Measurements from ENCODE around the gene IL1R1. TPM values are rescaled to one million over a fixed set of nuclear protein-coding genes. Genes with fewer than 3 reads are reported as not detected.
"Not testable (repeated sequence)": the region's sequence is repeated elsewhere in the genome, so short reads cannot be mapped to it uniquely, and the experiment has no call there.

Gene IL1R1
- total RNA-seq, 5 donors from 2014 or later (not counting 1 experiment from before 2014, with no cell fraction given) = 0.43 to 4.5 (median 1.7) TPM

DNA sequence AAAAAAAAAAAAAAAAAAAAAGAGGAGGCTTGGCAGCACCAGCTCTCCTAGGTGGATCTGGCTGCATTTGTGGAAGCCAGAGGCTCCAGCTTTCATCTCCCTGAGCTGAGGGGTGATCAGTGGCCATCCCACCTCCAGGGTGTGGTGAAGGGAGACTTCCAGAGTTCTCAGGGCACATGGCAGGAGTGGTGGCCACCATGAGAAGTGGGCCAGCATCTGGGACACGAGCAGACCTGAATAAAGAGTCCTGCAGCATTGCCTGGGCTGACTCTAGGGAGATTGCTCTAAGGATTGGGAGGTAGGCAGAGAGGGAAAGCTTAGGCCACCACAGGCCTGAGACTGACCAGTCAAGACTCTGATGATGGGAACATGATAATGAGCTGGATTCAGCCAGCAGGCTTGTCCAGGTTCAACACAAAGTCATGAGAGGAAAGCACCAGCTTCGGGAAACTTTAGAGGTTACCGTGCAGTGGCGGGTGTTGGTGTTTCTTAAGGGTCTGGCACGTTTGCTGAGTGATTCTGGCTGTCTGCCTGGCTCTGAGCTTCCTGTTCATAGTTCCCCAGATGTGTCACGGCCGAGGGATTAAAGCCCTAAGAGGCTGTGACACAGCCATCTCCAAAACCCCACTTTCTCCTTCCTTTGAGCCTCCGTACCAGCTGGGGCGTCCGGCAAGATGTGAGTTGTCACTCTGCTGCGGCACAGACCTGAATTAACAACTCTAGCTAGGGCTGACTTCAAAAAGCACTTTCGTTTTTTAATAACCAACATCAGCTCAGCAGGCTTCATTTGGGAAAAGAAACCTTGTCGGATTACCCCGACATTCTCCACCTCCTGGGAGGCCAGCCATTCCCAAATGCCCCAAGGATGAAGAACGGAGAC, 38.3 kb upstream of the IL1R1 start:
- Histone ChIP-seq H3K9me3 (no peaks in the 10 kb centered on the region), H3K4me1 (ENCODE audit: control insufficient read depth in 1 of 2, extremely low read depth in 1 of 2, insufficient read depth in 2 of 2, low read length in 2 of 2) (peaks cover 0 to 9% of the 10 kb centered on the region in 2 experiments), H3K27me3 (replicated peaks in 1 of 2; ENCODE audit: control insufficient read depth in 2 of 2, extremely low read depth in 1 of 2, insufficient read depth in 2 of 2, low read length in 1 of 2) (no peaks in the 10 kb centered on the region), H3K4me3 (ENCODE audit: control insufficient read depth in 1 of 2, extremely low read depth in 1 of 2, low read length in 1 of 2) (peak overlapping the region in 1 of 2 donors; percentile 31), H3K36me3 (ENCODE audit: control insufficient read depth in 2 of 2, extremely low read depth in 1 of 2, insufficient read depth in 1 of 2, low read length in 1 of 2) (no peaks in the 10 kb centered on the region), H3K27ac (ENCODE audit: low read length) (peak overlapping the region; percentile 22)
- Mint-ChIP-seq H3K4me1 (peaks cover 12 to 17% (median 12%) of the 10 kb centered on the region in 3 donors), H3K4me3 (peak overlapping the region; percentile 77 to 81 (median 79)), H3K27me3 (peaks cover 5 to 12% of the 10 kb centered on the region in 2 donors), H3K27ac (peak overlapping the region; percentile 61 to 79), H3K9me3 (peaks cover 0 to 5% (median 0%) of the 10 kb centered on the region in 3 donors), H3K36me3 (no peaks in the 10 kb centered on the region)
- peak in 25 of 35 experiments; percentile 2 to 42 (median 14) for DNase-seq
- CTCF ChIA-PET = interaction anchor here in 1 of 2 donors (0.7 kb wide), 1 partner anchor 47 kb away, joined by 10 read pairs; no protein-coding TSS in a partner anchor
- peak; percentile 44 to 77 (median 72) for ATAC-seq (replicated peaks in 1 of 4)
- POLR2A ChIA-PET = interaction anchor here in 1 of 2 donors (0.7 kb wide), 1 partner anchor 136 kb away, joined by 4 read pairs; no protein-coding TSS in a partner anchor
- WGBS (ENCODE audit: insufficient coverage) = 4% methylated on average over 12 of the region's 15 CpGs

DNA sequence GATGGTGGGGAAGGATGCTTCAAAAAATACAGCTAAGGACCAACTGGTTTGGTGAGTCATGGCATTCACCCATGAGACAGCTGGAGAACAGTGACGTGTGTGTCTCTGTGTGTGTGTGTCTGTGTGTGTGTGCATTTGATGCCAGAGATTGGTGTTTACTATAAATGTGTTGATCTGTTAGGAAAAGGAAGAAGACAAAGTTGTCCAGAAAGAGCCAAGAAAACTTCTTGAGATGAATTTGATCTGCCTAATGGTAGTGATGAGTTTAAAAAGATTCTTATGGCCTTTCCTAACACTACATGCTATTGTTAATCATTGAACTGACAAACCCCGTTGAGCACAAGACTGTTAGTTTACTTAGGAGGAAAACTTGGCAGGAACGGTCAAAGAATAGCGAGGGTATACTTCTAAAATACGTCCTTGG, 36.4 kb upstream of the IL1R1 start:
- Mint-ChIP-seq H3K36me3 (no peaks in the 10 kb centered on the region), H3K27me3 (peaks cover 5 to 10% of the 10 kb centered on the region in 2 donors), H3K4me3 (no peak overlapping the region), H3K27ac (no peak overlapping the region), H3K9me3 (peaks cover 0 to 5% (median 0%) of the 10 kb centered on the region in 3 donors), H3K4me1 (peaks cover 12 to 17% (median 12%) of the 10 kb centered on the region in 3 donors)
- POLR2A ChIA-PET = interaction anchor here (0.6 to 0.7 kb wide), 2 partner anchors 10 to 167 kb away, joined by 3 read pairs; no protein-coding TSS in a partner anchor
- WGBS (ENCODE audit: insufficient coverage) = 89% methylated on average over 1 of the region's 5 CpGs
- ATAC-seq (replicated peaks in 1 of 4) (no peak), DNase-seq (no peak)
- CTCF ChIA-PET = interaction anchor here in 1 of 2 donors (0.5 kb wide), 1 partner anchor 102 kb away, joined by 7 read pairs; no protein-coding TSS in a partner anchor
- H3K36me3 ChIP-seq (ENCODE audit: control insufficient read depth in 2 of 2, extremely low read depth in 1 of 2, insufficient read depth in 1 of 2, low read length in 1 of 2) = no peaks in the 10 kb centered on the region
- H3K27me3 ChIP-seq (replicated peaks in 1 of 2; ENCODE audit: control insufficient read depth in 2 of 2, extremely low read depth in 1 of 2, insufficient read depth in 2 of 2, low read length in 1 of 2) = no peaks in the 10 kb centered on the region
- H3K4me3 ChIP-seq (ENCODE audit: control insufficient read depth in 1 of 2, extremely low read depth in 1 of 2, low read length in 1 of 2) = no peak overlapping the region
- peaks cover 0 to 9% of the 10 kb centered on the region in 2 experiments for H3K4me1 ChIP-seq (ENCODE audit: control insufficient read depth in 1 of 2, extremely low read depth in 1 of 2, insufficient read depth in 2 of 2, low read length in 2 of 2)
- H3K27ac ChIP-seq (ENCODE audit: low read length) = no peak overlapping the region
- no peaks in the 10 kb centered on the region for H3K9me3 ChIP-seq

DNA sequence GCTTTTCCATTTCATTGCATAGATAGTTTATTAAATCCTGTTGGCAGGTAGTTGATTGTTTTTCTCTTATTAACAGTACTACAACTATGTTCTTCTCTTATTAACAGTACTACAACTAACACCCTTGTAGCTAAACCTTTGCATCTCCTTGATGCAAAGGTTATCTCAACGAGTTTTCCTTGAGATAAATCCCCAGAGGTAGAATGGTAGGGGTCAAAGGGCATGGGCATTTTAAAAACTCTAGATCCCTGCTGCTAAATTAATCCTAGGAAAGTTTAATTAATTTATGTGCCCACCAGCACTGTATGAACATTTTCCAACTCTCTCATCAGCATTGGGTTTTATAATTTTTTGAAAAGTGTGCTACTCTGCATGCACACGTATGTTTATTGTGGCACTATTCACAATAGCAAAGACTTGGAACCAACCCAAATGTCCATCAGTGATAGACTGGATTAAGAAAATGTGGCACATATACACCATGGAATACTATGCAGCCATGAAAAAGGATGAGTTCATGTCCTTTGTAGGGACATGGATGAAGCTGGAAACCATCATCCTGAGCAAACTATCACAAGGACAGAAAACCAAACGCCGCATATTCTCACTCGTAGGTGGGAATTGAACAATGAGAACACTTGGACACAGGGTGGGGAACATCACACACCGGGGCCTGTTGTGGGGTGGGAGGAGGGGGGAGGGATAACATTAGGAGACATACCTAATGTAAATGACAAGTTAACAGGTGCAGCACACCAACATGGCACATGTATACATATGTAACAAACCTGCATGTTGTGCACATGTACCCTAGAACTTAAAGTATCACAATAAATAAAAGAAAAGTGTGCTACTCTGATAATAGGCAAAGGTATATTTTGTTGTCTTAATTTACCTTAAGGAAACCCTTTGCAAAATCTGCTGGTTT, 35.5 kb upstream of the IL1R1 start:
- H3K36me3 Mint-ChIP-seq; POLR2A ChIA-PET; H3K27me3 Mint-ChIP-seq; H3K36me3 ChIP-seq (ENCODE audit: control insufficient read depth in 2 of 2, extremely low read depth in 1 of 2, insufficient read depth in 1 of 2, low read length in 1 of 2); H3K27ac ChIP-seq (ENCODE audit: low read length); DNase-seq; H3K4me1 ChIP-seq (ENCODE audit: control insufficient read depth in 1 of 2, extremely low read depth in 1 of 2, insufficient read depth in 2 of 2, low read length in 2 of 2); H3K4me3 Mint-ChIP-seq; H3K27ac Mint-ChIP-seq; H3K27me3 ChIP-seq (replicated peaks in 1 of 2; ENCODE audit: control insufficient read depth in 2 of 2, extremely low read depth in 1 of 2, insufficient read depth in 2 of 2, low read length in 1 of 2); H3K9me3 ChIP-seq; H3K4me3 ChIP-seq (ENCODE audit: control insufficient read depth in 1 of 2, extremely low read depth in 1 of 2, low read length in 1 of 2); ATAC-seq (replicated peaks in 1 of 4); H3K9me3 Mint-ChIP-seq: not testable (repeated sequence)
- CTCF ChIA-PET = interaction anchor here in 1 of 2 donors (0.5 kb wide), 1 partner anchor 103 kb away, joined by 7 read pairs; no protein-coding TSS in a partner anchor
- no CpG with 5 or more reads among the region's 6 CpGs for WGBS (ENCODE audit: insufficient coverage)
- H3K4me1 Mint-ChIP-seq = peaks cover 12 to 21% (median 15%) of the 10 kb centered on the region in 3 donors

DNA sequence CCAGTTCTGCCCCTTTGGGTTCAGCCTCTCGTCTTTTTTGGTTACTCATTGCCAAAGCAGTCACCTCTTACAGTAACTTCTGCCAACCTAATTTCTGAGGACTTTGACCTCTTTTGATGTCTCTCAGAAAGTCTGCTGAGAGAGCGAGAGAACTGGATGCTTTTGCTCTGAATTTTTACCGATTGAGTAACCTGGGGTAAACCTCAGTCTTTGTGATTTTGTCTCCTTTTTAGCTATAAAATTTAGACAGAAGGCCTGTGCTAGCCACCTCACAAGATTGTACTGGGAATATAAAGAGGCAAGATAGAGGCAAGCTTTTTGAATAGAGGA, 34.8 kb upstream of the IL1R1 start:
- WGBS (ENCODE audit: insufficient coverage) = 67% methylated on average over 3 of the region's 3 CpGs
- ATAC-seq (replicated peaks in 1 of 4) = no peak

DNA sequence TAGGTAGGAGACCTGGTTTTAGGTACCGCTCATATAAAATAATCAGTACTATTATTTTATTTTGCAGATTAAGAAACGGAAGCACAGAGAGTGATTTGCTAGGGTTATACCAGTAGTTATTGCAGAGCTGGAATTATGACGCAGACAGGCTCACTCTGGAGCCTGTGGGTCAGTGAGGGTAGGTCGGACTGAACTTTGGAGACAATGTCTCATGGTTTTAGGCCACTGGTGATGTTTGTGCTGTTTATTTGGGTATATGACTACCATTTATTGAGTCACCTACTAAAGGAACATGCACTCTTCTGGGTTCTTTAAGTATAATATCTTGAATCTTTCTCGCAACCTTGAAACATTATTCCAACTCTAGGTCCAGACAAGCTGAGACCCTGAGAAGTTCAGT, 33.5 kb upstream of the IL1R1 start:
- POLR2A ChIA-PET = no interaction called here
- H3K27ac Mint-ChIP-seq = no peak overlapping the region
- no peaks in the 10 kb centered on the region for H3K27me3 Mint-ChIP-seq
- Histone ChIP-seq H3K4me1 (ENCODE audit: control insufficient read depth in 1 of 2, extremely low read depth in 1 of 2, insufficient read depth in 2 of 2, low read length in 2 of 2) (peaks cover 0 to 7% of the 10 kb centered on the region in 2 experiments), H3K36me3 (ENCODE audit: control insufficient read depth in 2 of 2, extremely low read depth in 1 of 2, insufficient read depth in 1 of 2, low read length in 1 of 2) (no peaks in the 10 kb centered on the region), H3K9me3 (no peaks in the 10 kb centered on the region), H3K27ac (ENCODE audit: low read length) (no peak overlapping the region), H3K4me3 (ENCODE audit: control insufficient read depth in 1 of 2, extremely low read depth in 1 of 2, low read length in 1 of 2) (no peak overlapping the region), H3K27me3 (replicated peaks in 1 of 2; ENCODE audit: control insufficient read depth in 2 of 2, extremely low read depth in 1 of 2, insufficient read depth in 2 of 2, low read length in 1 of 2) (no peaks in the 10 kb centered on the region)
- H3K36me3 Mint-ChIP-seq = no peaks in the 10 kb centered on the region
- H3K9me3 Mint-ChIP-seq = no peaks in the 10 kb centered on the region
- 100% methylated on average over 2 of the region's 5 CpGs for WGBS (ENCODE audit: insufficient coverage)
- DNase-seq (no peak), ATAC-seq (replicated peaks in 1 of 4) (no peak)
- peaks cover 10 to 19% (median 18%) of the 10 kb centered on the region in 3 donors for H3K4me1 Mint-ChIP-seq
- no peak overlapping the region for H3K4me3 Mint-ChIP-seq
- CTCF ChIA-PET = no interaction called here

More for the DNA sequence above, 34.8 kb upstream of the IL1R1 start:
- Histone ChIP-seq H3K4me1 (ENCODE audit: control insufficient read depth in 1 of 2, extremely low read depth in 1 of 2, insufficient read depth in 2 of 2, low read length in 2 of 2) (peaks cover 0 to 9% of the 10 kb centered on the region in 2 experiments), H3K4me3 (ENCODE audit: control insufficient read depth in 1 of 2, extremely low read depth in 1 of 2, low read length in 1 of 2) (no peak overlapping the region), H3K27me3 (replicated peaks in 1 of 2; ENCODE audit: control insufficient read depth in 2 of 2, extremely low read depth in 1 of 2, insufficient read depth in 2 of 2, low read length in 1 of 2) (no peaks in the 10 kb centered on the region), H3K36me3 (ENCODE audit: control insufficient read depth in 2 of 2, extremely low read depth in 1 of 2, insufficient read depth in 1 of 2, low read length in 1 of 2) (no peaks in the 10 kb centered on the region), H3K9me3 (no peaks in the 10 kb centered on the region), H3K27ac (ENCODE audit: low read length) (no peak overlapping the region)
- H3K36me3 Mint-ChIP-seq = no peaks in the 10 kb centered on the region
- CTCF ChIA-PET = no interaction called here
- H3K4me3 Mint-ChIP-seq = no peak overlapping the region
- peaks cover 12 to 24% (median 19%) of the 10 kb centered on the region in 3 donors for H3K4me1 Mint-ChIP-seq
- POLR2A ChIA-PET = no interaction called here
- H3K27me3 Mint-ChIP-seq = peaks cover 4 to 5% of the 10 kb centered on the region in 2 donors
- DNase-seq = no peak
- H3K27ac Mint-ChIP-seq = no peak overlapping the region
- peaks cover 0 to under 1% (median 0%) of the 10 kb centered on the region in 3 donors for H3K9me3 Mint-ChIP-seq

DNA sequence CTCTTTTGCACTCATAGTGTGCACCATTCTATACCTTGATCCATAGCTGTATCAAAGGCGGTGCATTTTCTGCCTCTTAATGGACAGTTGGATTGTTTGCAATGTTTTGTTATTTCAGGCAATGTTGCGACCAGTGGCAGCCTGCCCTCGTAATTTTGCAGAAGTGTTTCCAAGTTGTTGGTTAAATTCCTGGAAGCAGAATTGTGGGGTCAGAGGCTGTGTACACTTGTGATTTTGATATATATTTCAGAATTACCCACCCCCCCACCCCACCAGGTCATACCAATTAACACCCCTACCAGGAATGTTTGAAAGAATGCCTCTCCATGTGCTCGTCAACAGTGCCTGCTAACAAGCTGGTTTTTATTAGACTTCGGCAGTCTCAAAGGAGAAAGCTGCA, 32.4 kb upstream of the IL1R1 start:
- no peak overlapping the region for H3K27ac ChIP-seq (ENCODE audit: low read length)
- H3K9me3 ChIP-seq = no peaks in the 10 kb centered on the region
- Mint-ChIP-seq H3K4me1 (peaks cover 2 to 12% (median 7%) of the 10 kb centered on the region in 3 donors), H3K9me3 (no peaks in the 10 kb centered on the region), H3K27me3 (no peaks in the 10 kb centered on the region), H3K4me3 (no peak overlapping the region), H3K36me3 (no peaks in the 10 kb centered on the region), H3K27ac (no peak overlapping the region)
- no peaks in the 10 kb centered on the region for H3K4me1 ChIP-seq (ENCODE audit: control insufficient read depth in 1 of 2, extremely low read depth in 1 of 2, insufficient read depth in 2 of 2, low read length in 2 of 2)
- ChIA-PET POLR2A (interaction anchor here in 1 of 2 donors (0.6 kb wide), 1 partner anchor 150 kb away, joined by 3 read pairs; no protein-coding TSS in a partner anchor), CTCF (no interaction called here)
- no peaks in the 10 kb centered on the region for H3K36me3 ChIP-seq (ENCODE audit: control insufficient read depth in 2 of 2, extremely low read depth in 1 of 2, insufficient read depth in 1 of 2, low read length in 1 of 2)
- ATAC-seq (replicated peaks in 1 of 4) = no peak
- H3K27me3 ChIP-seq (replicated peaks in 1 of 2; ENCODE audit: control insufficient read depth in 2 of 2, extremely low read depth in 1 of 2, insufficient read depth in 2 of 2, low read length in 1 of 2) = no peaks in the 10 kb centered on the region
- no peak overlapping the region for H3K4me3 ChIP-seq (ENCODE audit: control insufficient read depth in 1 of 2, extremely low read depth in 1 of 2, low read length in 1 of 2)
- 100% methylated on average over 1 of the region's 5 CpGs for WGBS (ENCODE audit: insufficient coverage)
- DNase-seq = no peak
